ENCODE data around the gene METTL8. TPM values are rescaled to one million over a fixed set of nuclear protein-coding genes. Genes with fewer than 3 reads are reported as not detected.
"Not testable (repeated sequence)": the region's sequence is repeated elsewhere in the genome, so short reads cannot be mapped to it uniquely, and the experiment has no call there.

Gene METTL8
- total RNA-seq, 2 experiments from 2014 or later, result 43.4 to 44.8 TPM

GRCh38 chr2:171431677-171432167 is 2.1 kb downstream of the METTL8 start:
- peak overlapping the region; percentile 91 for H3K4me3 Mint-ChIP-seq
- ATAC-seq, result no peak
- no peak for DNase-seq
- no peak for TF ChIP-seq CTCF (IDR thresholded peaks at IDR 0.05)
- intact Hi-C loops (cut with micrococcal nuclease), result loop anchor here (5.0 kb wide), 1 partner anchor 274 kb away; no protein-coding TSS in a partner anchor
- no peaks in the 10 kb centered on the region for H3K27me3 Mint-ChIP-seq
- CTCF ChIA-PET, result interaction anchor here (0.9 to 2.5 kb wide), 5 partner anchors 12 to 459 kb away, joined by 3 to 13 read pairs (median 5); no protein-coding TSS in a partner anchor
- H3K27ac Mint-ChIP-seq, result peak overlapping the region; percentile 95
- peaks cover 61% of the 10 kb centered on the region for H3K36me3 Mint-ChIP-seq (ENCODE audit: low read depth)
- H3K4me1 Mint-ChIP-seq (ENCODE audit: low read depth), result peaks cover 34% of the 10 kb centered on the region
- peaks cover 6% of the 10 kb centered on the region for H3K9me3 Mint-ChIP-seq
- POLR2A ChIA-PET, result interaction anchor here (1.0 to 2.3 kb wide), 4 partner anchors 10 to 502 kb away, joined by 3 to 11 read pairs (median 3); partner anchors contain the start of gene GORASP2

GRCh38 chr2:171430516-171431410 is 3.0 kb downstream of the METTL8 start:
- no peak for TF ChIP-seq CTCF (IDR thresholded peaks at IDR 0.05)
- Mint-ChIP-seq H3K27ac (no peak overlapping the region), H3K27me3 (no peaks in the 10 kb centered on the region), H3K4me3 (no peak overlapping the region), H3K4me1 (ENCODE audit: low read depth) (peaks cover 33% of the 10 kb centered on the region), H3K9me3 (peaks cover 6% of the 10 kb centered on the region), H3K36me3 (ENCODE audit: low read depth) (peaks cover 55% of the 10 kb centered on the region)
- CTCF ChIA-PET, result interaction anchor here (0.9 to 1.5 kb wide), 4 partner anchors 11 to 458 kb away, joined by 3 to 5 read pairs (median 4); no protein-coding TSS in a partner anchor
- DNase-seq (peak; percentile 9), ATAC-seq (no peak)
- POLR2A ChIA-PET, result interaction anchor here (0.5 to 1.1 kb wide), 5 partner anchors 9 to 502 kb away, joined by 3 read pairs; partner anchors contain the start of gene GORASP2
- intact Hi-C loops (cut with micrococcal nuclease), result loop anchor here (5.0 kb wide), 1 partner anchor 273 kb away; no protein-coding TSS in a partner anchor

GRCh38 chr2:171422710-171423495 is 10.9 kb downstream of the METTL8 start:
- ATAC-seq; CTCF ChIA-PET; H3K27ac Mint-ChIP-seq; DNase-seq; POLR2A ChIA-PET; H3K4me3 Mint-ChIP-seq; H3K27me3 Mint-ChIP-seq; intact Hi-C loops (cut with micrococcal nuclease): not testable (repeated sequence)
- Mint-ChIP-seq H3K4me1 (ENCODE audit: low read depth) (peaks cover 22% of the 10 kb centered on the region), H3K36me3 (ENCODE audit: low read depth) (peaks cover 53% of the 10 kb centered on the region), H3K9me3 (peaks cover 21% of the 10 kb centered on the region)

GRCh38 chr2:171420728-171421563 is 12.8 kb downstream of the METTL8 start:
- Mint-ChIP-seq H3K27me3 (no peaks in the 10 kb centered on the region), H3K4me3 (no peak overlapping the region), H3K36me3 (ENCODE audit: low read depth) (peaks cover 51% of the 10 kb centered on the region), H3K9me3 (peaks cover 21% of the 10 kb centered on the region), H3K27ac (peak overlapping the region; percentile 62), H3K4me1 (ENCODE audit: low read depth) (peaks cover 26% of the 10 kb centered on the region)
- DNase-seq (no peak), ATAC-seq (peak; percentile 45)
- POLR2A ChIA-PET, result interaction anchor here (0.7 to 1.0 kb wide), 5 partner anchors 8 to 261 kb away, joined by 3 read pairs; no protein-coding TSS in a partner anchor
- CTCF ChIA-PET, result interaction anchor here (1.1 to 1.2 kb wide), 3 partner anchors 10 to 73 kb away, joined by 3 to 5 read pairs (median 4); no protein-coding TSS in a partner anchor
- no peak for TF ChIP-seq CTCF (IDR thresholded peaks at IDR 0.05)
- intact Hi-C loops (cut with micrococcal nuclease), result no loop called here
